Ascending aorta (tissue), 2 donors: ENCODE data around the gene RBPJ. TPM values are rescaled to one million over a fixed set of nuclear protein-coding genes. Genes with fewer than 3 reads are reported as not detected.
A peak's percentile ranks its signal among the peaks of the same experiment; 100 is the strongest.

Source experiments
- DNase-seq, 2 donors: peaks; one replicate each; pipeline ENCODE4 v3.0.0-alpha.2; 2019; ENCODE audit warnings: low spot score in 2 of 2
- H3K27ac ChIP-seq, 2 donors: fragments of 200-600 bp; sonication (generic); one replicate each; pipeline ENCODE4 v1.5.1; 2016 to 2017; ENCODE audit warnings: mild to moderate bottlenecking in 1 of 2
- H3K27me3 ChIP-seq: fragments of 200-600 bp; sonication (generic); one replicate; pipeline ENCODE4 v1.5.1; 2017
- H3K36me3 ChIP-seq, 2 donors: fragments of 200-600 bp; sonication (generic); one replicate each; pipeline ENCODE4 v1.5.1; 2016
- H3K4me1 ChIP-seq, 2 donors: fragments of 200-600 bp; sonication (generic); one replicate each; pipeline ENCODE4 v1.5.1; 2016 to 2017; ENCODE audit warnings: mild to moderate bottlenecking in 1 of 2
- H3K4me3 ChIP-seq, 2 donors: fragments of 200-600 bp; sonication (generic); one replicate each; pipeline ENCODE4 v1.5.1; 2016 to 2017; ENCODE audit warnings: mild to moderate bottlenecking in 1 of 2
- H3K9me3 ChIP-seq, 2 donors: fragments of 200-600 bp; sonication (generic); one replicate each; pipeline ENCODE4 v1.5.1; 2016
- CTCF ChIP-seq, 3 experiments: fragments of 200-600 bp in 2 of 3; fragments of 450-650 bp in 1 of 3; sonication (generic) in 2 of 3; IDR thresholded peaks; one replicate each; pipeline ENCODE4 v1.5.1; 2016 to 2019; ENCODE audit warnings: antibody characterized with exemption in 3 of 3, mild to moderate bottlenecking in 1 of 3, moderate library complexity in 1 of 3
- intact Hi-C: fragments of 100-400 bp; cut with DNase I; formaldehyde crosslinking; loops from one replicate; pipeline ENCODE4 v1.15.1; 2023
- total RNA-seq: library from RNA; depleted of rRNA; stranded (reverse); fragments of >200 nt; gene quantifications from one replicate; pipeline ENCODE4 v1.1.0, GENCODE V29; 2016

The RBPJ gene
- total RNA-seq, 1 donor from 2014 or later: 17.6 TPM

- Histone ChIP-seq H3K9me3 (no peaks in the 10 kb centered on the region), H3K27me3 (no peaks in the 10 kb centered on the region), H3K4me1 (peaks cover 0 to 7% of the 10 kb centered on the region in 2 donors), H3K36me3 (peaks cover 12 to 17% of the 10 kb centered on the region in 2 donors), H3K4me3 (no peak overlapping the region), H3K27ac (peak overlapping the region; percentile 4 to 50)
- TF ChIP-seq CTCF (IDR thresholded peaks at IDR 0.05): no peak
- intact Hi-C loops: no loop called here
- DNase-seq: no peak
These were observed 99.6 kb downstream of the RBPJ start for GRCh38 chr4:26420438-26420837.

- no peak for DNase-seq
- no peaks in the 10 kb centered on the region for H3K27me3 ChIP-seq
- peaks cover 0 to 7% of the 10 kb centered on the region in 2 donors for H3K4me1 ChIP-seq
- H3K27ac ChIP-seq: peak overlapping the region; percentile 4 to 50
- TF ChIP-seq CTCF (IDR thresholded peaks at IDR 0.05): no peak
- intact Hi-C loops: no loop called here
- peaks cover 12 to 22% of the 10 kb centered on the region in 2 donors for H3K36me3 ChIP-seq
- H3K4me3 ChIP-seq: no peak overlapping the region
- H3K9me3 ChIP-seq: no peaks in the 10 kb centered on the region
These were observed 100.1 kb downstream of the RBPJ start for GRCh38 chr4:26420913-26421312.

GRCh38 chr4:26424153-26424552 is 103.3 kb downstream of the RBPJ start:
- no peaks in the 10 kb centered on the region for H3K27me3 ChIP-seq
- DNase-seq: no peak
- H3K27ac ChIP-seq: no peak overlapping the region
- no peak overlapping the region for H3K4me3 ChIP-seq
- no peak for TF ChIP-seq CTCF (IDR thresholded peaks at IDR 0.05)
- peaks cover 12 to 27% of the 10 kb centered on the region in 2 donors for H3K36me3 ChIP-seq
- intact Hi-C loops: no loop called here
- peaks cover 0 to 7% of the 10 kb centered on the region in 2 donors for H3K4me1 ChIP-seq
- H3K9me3 ChIP-seq: no peaks in the 10 kb centered on the region

GRCh38 chr4:26424838-26425237 is 104.0 kb downstream of the RBPJ start:
- H3K4me3 ChIP-seq: no peak overlapping the region
- no peaks in the 10 kb centered on the region for H3K27me3 ChIP-seq
- peaks cover 15 to 32% of the 10 kb centered on the region in 2 donors for H3K36me3 ChIP-seq
- H3K27ac ChIP-seq: no peak overlapping the region
- DNase-seq: no peak
- intact Hi-C loops: no loop called here
- no peak for TF ChIP-seq CTCF (IDR thresholded peaks at IDR 0.05)
- peaks cover 0 to 7% of the 10 kb centered on the region in 2 donors for H3K4me1 ChIP-seq
- no peaks in the 10 kb centered on the region for H3K9me3 ChIP-seq

- Histone ChIP-seq H3K27ac (no peak overlapping the region), H3K4me1 (peaks cover 0 to 4% of the 10 kb centered on the region in 2 donors), H3K36me3 (peaks cover 22 to 41% of the 10 kb centered on the region in 2 donors), H3K27me3 (no peaks in the 10 kb centered on the region), H3K4me3 (no peak overlapping the region), H3K9me3 (no peaks in the 10 kb centered on the region)
- DNase-seq: no peak
- intact Hi-C loops: no loop called here
- no peak for TF ChIP-seq CTCF (IDR thresholded peaks at IDR 0.05)
These were observed 105.1 kb downstream of the RBPJ start for GRCh38 chr4:26425953-26426352.

GRCh38 chr4:26426892-26427291 is 106.1 kb downstream of the RBPJ start:
- no peak for DNase-seq
- Histone ChIP-seq H3K9me3 (no peaks in the 10 kb centered on the region), H3K4me1 (no peaks in the 10 kb centered on the region), H3K4me3 (no peak overlapping the region), H3K27me3 (no peaks in the 10 kb centered on the region), H3K36me3 (peaks cover 28 to 44% of the 10 kb centered on the region in 2 donors), H3K27ac (no peak overlapping the region)
- intact Hi-C loops: no loop called here
- no peak for TF ChIP-seq CTCF (IDR thresholded peaks at IDR 0.05)
